Ishikawa (cell line): ENCODE data around the gene PPP1R12A.

ENCODE experiments used
- CEBPB ChIP-seq: IDR thresholded peaks from 2 replicates; pipeline ENCODE4 v1.6.1; 2012
- CREB1 ChIP-seq: IDR thresholded peaks from 2 replicates; pipeline ENCODE4 v1.6.1; 2012; ENCODE audit warnings: low read depth
- EP300 ChIP-seq: IDR thresholded peaks from 2 replicates; pipeline ENCODE4 v1.6.1; 2012; ENCODE audit warnings: borderline replicate concordance
- FOXM1 ChIP-seq: IDR thresholded peaks from 2 replicates; pipeline ENCODE4 v1.6.1; 2012; ENCODE audit warnings: low read depth, borderline replicate concordance
- MAX ChIP-seq: IDR thresholded peaks from 2 replicates; pipeline ENCODE4 v1.6.1; 2012
- YY1 ChIP-seq: IDR thresholded peaks from 2 replicates; pipeline ENCODE4 v1.6.1; 2012; ENCODE audit warnings: low read depth
- TF ChIP-seq, protein P1 (sequence below): IDR thresholded peaks from 2 replicates; pipeline ENCODE4 v1.6.1; 2012; ENCODE audit warnings: low read depth, mild to moderate bottlenecking

GRCh38 chr12:79920421-79921238 is 14.3 kb downstream of the PPP1R12A start:
- TF ChIP-seq, protein P1, sequence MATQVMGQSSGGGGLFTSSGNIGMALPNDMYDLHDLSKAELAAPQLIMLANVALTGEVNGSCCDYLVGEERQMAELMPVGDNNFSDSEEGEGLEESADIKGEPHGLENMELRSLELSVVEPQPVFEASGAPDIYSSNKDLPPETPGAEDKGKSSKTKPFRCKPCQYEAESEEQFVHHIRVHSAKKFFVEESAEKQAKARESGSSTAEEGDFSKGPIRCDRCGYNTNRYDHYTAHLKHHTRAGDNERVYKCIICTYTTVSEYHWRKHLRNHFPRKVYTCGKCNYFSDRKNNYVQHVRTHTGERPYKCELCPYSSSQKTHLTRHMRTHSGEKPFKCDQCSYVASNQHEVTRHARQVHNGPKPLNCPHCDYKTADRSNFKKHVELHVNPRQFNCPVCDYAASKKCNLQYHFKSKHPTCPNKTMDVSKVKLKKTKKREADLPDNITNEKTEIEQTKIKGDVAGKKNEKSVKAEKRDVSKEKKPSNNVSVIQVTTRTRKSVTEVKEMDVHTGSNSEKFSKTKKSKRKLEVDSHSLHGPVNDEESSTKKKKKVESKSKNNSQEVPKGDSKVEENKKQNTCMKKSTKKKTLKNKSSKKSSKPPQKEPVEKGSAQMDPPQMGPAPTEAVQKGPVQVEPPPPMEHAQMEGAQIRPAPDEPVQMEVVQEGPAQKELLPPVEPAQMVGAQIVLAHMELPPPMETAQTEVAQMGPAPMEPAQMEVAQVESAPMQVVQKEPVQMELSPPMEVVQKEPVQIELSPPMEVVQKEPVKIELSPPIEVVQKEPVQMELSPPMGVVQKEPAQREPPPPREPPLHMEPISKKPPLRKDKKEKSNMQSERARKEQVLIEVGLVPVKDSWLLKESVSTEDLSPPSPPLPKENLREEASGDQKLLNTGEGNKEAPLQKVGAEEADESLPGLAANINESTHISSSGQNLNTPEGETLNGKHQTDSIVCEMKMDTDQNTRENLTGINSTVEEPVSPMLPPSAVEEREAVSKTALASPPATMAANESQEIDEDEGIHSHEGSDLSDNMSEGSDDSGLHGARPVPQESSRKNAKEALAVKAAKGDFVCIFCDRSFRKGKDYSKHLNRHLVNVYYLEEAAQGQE: no peak
- TF ChIP-seq EP300 (no peak), CEBPB (no peak), MAX (no peak), YY1 (no peak), CREB1 (no peak), FOXM1 (no peak)
